H9 (cell line): ENCODE data around the gene VPS25. TPM values are rescaled to one million over a fixed set of nuclear protein-coding genes. Genes with fewer than 3 reads are reported as not detected.

ENCODE experiments used
- DNase-seq: peaks from one replicate; pipeline ENCODE4 v3.0.0-alpha.2; 2017
- H2AFZ ChIP-seq: one replicate; pipeline ENCODE4 v1.6.1; 2013; ENCODE audit warnings: mild to moderate bottlenecking, low read length, control low read depth, moderate library complexity
- H2AK5ac ChIP-seq: 2 replicates; pipeline ENCODE4 v1.6.1; 2013; ENCODE audit warnings: low read length, control low read depth, mixed read lengths; ENCODE audit not compliant: insufficient read length
- H2BK120ac ChIP-seq: one replicate; pipeline ENCODE4 v1.6.1; 2013; ENCODE audit warnings: low read depth, mild to moderate bottlenecking, low read length, control low read depth, inconsistent platforms; ENCODE audit not compliant: poor library complexity, severe bottlenecking
- H2BK12ac ChIP-seq: 2 replicates; pipeline ENCODE4 v1.6.1; 2013; ENCODE audit warnings: low read length, control low read depth, mixed read lengths, low read depth; ENCODE audit not compliant: insufficient read length
- H2BK15ac ChIP-seq: 2 replicates; pipeline ENCODE4 v1.6.1; 2013; ENCODE audit warnings: low read depth, low read length, control low read depth
- H2BK20ac ChIP-seq: one replicate; pipeline ENCODE4 v1.6.1; 2013; ENCODE audit warnings: low read depth, mild to moderate bottlenecking, low read length, control low read depth, inconsistent platforms; ENCODE audit not compliant: poor library complexity, severe bottlenecking
- H2BK5ac ChIP-seq: 2 replicates; pipeline ENCODE4 v1.6.1; 2013; ENCODE audit warnings: low read length, control low read depth, mixed read lengths; ENCODE audit not compliant: insufficient read length
- H3K14ac ChIP-seq: 2 replicates; pipeline ENCODE4 v1.6.1; 2013; ENCODE audit warnings: low read length, control low read depth; ENCODE audit not compliant: insufficient read depth
- H3K18ac ChIP-seq: 2 replicates; pipeline ENCODE4 v1.6.1; 2013; ENCODE audit warnings: low read depth, mild to moderate bottlenecking, mixed read lengths, low read length, control low read depth; ENCODE audit not compliant: insufficient read length
- H3K23ac ChIP-seq: 2 replicates; pipeline ENCODE4 v1.6.1; 2013; ENCODE audit warnings: low read length, control low read depth, mixed read lengths, low read depth; ENCODE audit not compliant: insufficient read length
- H3K23me2 ChIP-seq: 2 replicates; pipeline ENCODE4 v1.6.1; 2013; ENCODE audit warnings: low read depth, mild to moderate bottlenecking, mixed read lengths, low read length, control low read depth; ENCODE audit not compliant: insufficient read length, poor library complexity, severe bottlenecking
- H3K27ac ChIP-seq: 2 replicates; pipeline ENCODE4 v1.5.1; 2013; ENCODE audit warnings: low read length, control low read depth, mixed read lengths, low read depth; ENCODE audit not compliant: insufficient read length
- H3K27me3 ChIP-seq: 2 replicates; pipeline ENCODE4 v1.6.1; 2013; ENCODE audit warnings: low read length, control low read depth, inconsistent platforms; ENCODE audit not compliant: insufficient read depth
- H3K4ac ChIP-seq: 2 replicates; pipeline ENCODE4 v1.6.1; 2013; ENCODE audit warnings: low read depth, mild to moderate bottlenecking, control low read depth, inconsistent platforms, low read length, moderate library complexity
- H3K4me1 ChIP-seq: 2 replicates; pipeline ENCODE4 v1.6.1; 2013; ENCODE audit warnings: low read length, control low read depth, inconsistent platforms; ENCODE audit not compliant: insufficient read depth
- H3K4me2 ChIP-seq: 2 replicates; pipeline ENCODE4 v1.6.1; 2013; ENCODE audit warnings: low read length, control low read depth, mixed read lengths; ENCODE audit not compliant: insufficient read length, insufficient read depth
- H3K56ac ChIP-seq: 2 replicates; pipeline ENCODE4 v1.6.1; 2013; ENCODE audit warnings: low read depth, mild to moderate bottlenecking, mixed read lengths, low read length, control low read depth; ENCODE audit not compliant: insufficient read length
- H3K79me1 ChIP-seq: 2 replicates; pipeline ENCODE4 v1.6.1; 2013; ENCODE audit warnings: low read depth, mild to moderate bottlenecking, moderate library complexity, low read length, control low read depth, inconsistent platforms; ENCODE audit not compliant: insufficient read depth, poor library complexity, severe bottlenecking
- H3K79me2 ChIP-seq: 2 replicates; pipeline ENCODE4 v1.6.1; 2013; ENCODE audit warnings: low read length, control low read depth, inconsistent platforms; ENCODE audit not compliant: insufficient read depth
- H3K9ac ChIP-seq: 2 replicates; pipeline ENCODE4 v1.6.1; 2013; ENCODE audit warnings: low read length, control low read depth, mixed read lengths; ENCODE audit not compliant: insufficient read length; ENCODE audit errors: extremely low read depth
- H3K9me3 ChIP-seq: one replicate; pipeline ENCODE4 v1.6.1; 2013; ENCODE audit warnings: low read depth, low read length, inconsistent platforms; ENCODE audit not compliant: control insufficient read depth
- H3T11ph ChIP-seq: one replicate; pipeline ENCODE4 v1.6.1; 2013; ENCODE audit warnings: mild to moderate bottlenecking, low read length, control low read depth, inconsistent platforms
- H4K20me1 ChIP-seq: one replicate; pipeline ENCODE4 v1.6.1; 2013; ENCODE audit not compliant: control insufficient read depth, insufficient read length, insufficient read depth
- H4K5ac ChIP-seq: 2 replicates; pipeline ENCODE4 v1.6.1; 2013; ENCODE audit warnings: low read depth, mild to moderate bottlenecking, mixed read lengths, low read length, control low read depth; ENCODE audit not compliant: insufficient read length
- H4K8ac ChIP-seq: replicated peaks from 2 replicates; pipeline ENCODE4 v1.6.1; 2013; ENCODE audit warnings: low read length, control low read depth, mixed read lengths, low read depth; ENCODE audit not compliant: insufficient read length
- H4K91ac ChIP-seq: 2 replicates; pipeline ENCODE4 v1.6.1; 2013; ENCODE audit warnings: low read depth, mild to moderate bottlenecking, moderate library complexity, mixed read lengths, low read length, control low read depth; ENCODE audit not compliant: insufficient read length
- H3K27ac Mint-ChIP-seq, 3 experiments: 2 replicates in 2 of 3; 3 replicates in 1 of 3; pipeline ENCODE4 v1.8.0; 2020 to 2021; ENCODE audit warnings: mixed read lengths in 3 of 3, mild to moderate bottlenecking in 1 of 3, moderate library complexity in 1 of 3
- H3K27me3 Mint-ChIP-seq: 2 replicates; pipeline ENCODE4 v1.8.0; 2021; ENCODE audit warnings: low read depth, mild to moderate bottlenecking, moderate library complexity, mixed read lengths
- H3K36me3 Mint-ChIP-seq, 3 experiments: 2 replicates in 2 of 3; 3 replicates in 1 of 3; pipeline ENCODE4 v1.8.0; 2020 to 2021; ENCODE audit warnings: low read depth in 3 of 3, mixed read lengths in 3 of 3; ENCODE audit not compliant: insufficient read depth in 1 of 3
- H3K4me1 Mint-ChIP-seq, 2 experiments: 2 replicates each; pipeline ENCODE4 v1.8.0; 2020; ENCODE audit warnings: mixed read lengths in 2 of 2
- H3K4me3 Mint-ChIP-seq, 2 experiments: 2 replicates in 1 of 2; 3 replicates in 1 of 2; pipeline ENCODE4 v1.8.0; 2020 to 2021; ENCODE audit warnings: mild to moderate bottlenecking in 2 of 2, mixed read lengths in 2 of 2, moderate library complexity in 1 of 2
- H3K9me3 Mint-ChIP-seq, 2 experiments: 2 replicates in 1 of 2; 3 replicates in 1 of 2; pipeline ENCODE4 v1.8.0; 2020; ENCODE audit warnings: mild to moderate bottlenecking in 2 of 2, mixed read lengths in 2 of 2, moderate library complexity in 1 of 2
- WGBS: extraction: QIAGEN DNeasy Blood & Tissue Kit; methylation state at CpG from one replicate; pipeline ENCODE4 v1.1.7; 2013; ENCODE audit warnings: missing lambda C conversion rate, low lambda C conversion rate, mixed read lengths; ENCODE audit not compliant: insufficient read length; ENCODE audit errors: extremely low coverage; 5-methylcytosine and 5-hydroxymethylcytosine counted together
- total RNA-seq: library from RNA; stranded (reverse); gene quantifications from 2 replicates; pipeline ENCODE4 v1.2.1, GENCODE V29; 2021
- TF ChIP-seq, protein P1 (sequence below): fragments of 200-600 bp; sonication (generic); conservative IDR thresholded peaks from 3 replicates; pipeline ENCODE4 v1.8.0; 2021; ENCODE audit warnings: antibody characterized with exemption, mild to moderate bottlenecking

The VPS25 gene
- total RNA-seq, 1 experiment from 2014 or later: 113 TPM

DNA sequence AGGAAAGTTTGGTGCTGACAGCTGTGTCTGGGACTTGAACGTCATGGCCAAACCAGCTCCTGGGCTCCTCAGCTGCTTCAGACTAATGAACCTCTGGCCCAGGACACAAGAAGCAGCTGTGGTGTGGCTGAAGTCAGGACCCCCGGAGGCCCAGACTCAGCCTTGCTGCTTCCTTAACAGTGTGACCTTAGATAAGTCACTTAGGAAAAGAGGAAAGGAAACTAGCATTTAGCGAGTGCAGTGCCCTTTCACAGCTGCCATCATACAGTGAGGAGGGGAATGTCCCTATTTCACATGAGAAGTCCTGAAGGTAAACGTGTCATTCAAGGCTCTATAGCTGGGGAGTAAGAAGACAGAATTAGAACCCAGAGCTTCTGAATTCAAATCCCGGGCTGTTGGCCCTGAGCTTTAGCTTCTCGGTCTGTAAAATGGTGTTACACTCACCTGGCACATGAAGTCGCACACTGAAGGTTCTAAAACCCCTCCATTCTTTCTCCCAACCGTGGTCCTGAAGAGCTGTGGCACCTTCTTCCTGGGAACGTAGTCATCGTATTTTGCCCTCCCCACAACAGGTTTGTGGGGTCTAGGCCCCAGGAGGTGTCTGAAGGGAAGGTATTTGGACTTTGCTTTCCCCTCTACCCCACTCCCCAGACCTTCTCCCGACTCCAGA is 13.1 kb upstream of the VPS25 start:
- no peak for DNase-seq
- Histone ChIP-seq H4K8ac (no peak overlapping the region), H3K4ac (no peak overlapping the region), H3K79me2 (no peaks in the 10 kb centered on the region), H2AK5ac (no peak overlapping the region), H3K79me1 (no peaks in the 10 kb centered on the region), H3K27me3 (peaks cover 23% of the 10 kb centered on the region), H3K9ac (no peak overlapping the region), H3K18ac (no peak overlapping the region), H4K5ac (no peak overlapping the region), H2BK12ac (no peak overlapping the region), H3K27ac (no peak overlapping the region), H3K9me3 (no peaks in the 10 kb centered on the region), H2AFZ (peak overlapping the region; percentile 15), H2BK20ac (no peak overlapping the region), H3K4me1 (no peaks in the 10 kb centered on the region; the same call in 1 of the 2 replicates), H4K20me1 (no peaks in the 10 kb centered on the region), H3K4me2 (peak overlapping the region; percentile 67), H2BK15ac (no peak overlapping the region), H3K23ac (no peak overlapping the region), H3T11ph (no peak overlapping the region), H3K14ac (no peak overlapping the region), H3K23me2 (peaks cover 6% of the 10 kb centered on the region), H2BK120ac (no peak overlapping the region), H3K56ac (no peak overlapping the region), H4K91ac (no peak overlapping the region), H2BK5ac (no peak overlapping the region)
- Mint-ChIP-seq H3K27me3 (peaks cover 46% of the 10 kb centered on the region), H3K4me3 (peak overlapping the region; percentile 61 to 75), H3K36me3 (peaks cover 0 to 1% (median 0%) of the 10 kb centered on the region in 3 experiments; a peak in 1 of 7 replicates), H3K27ac (no peak overlapping the region), H3K9me3 (no peaks in the 10 kb centered on the region), H3K4me1 (peaks cover 18 to 25% of the 10 kb centered on the region in 2 experiments)
- no CpG with 5 or more reads among the region's 11 CpGs for WGBS
- TF ChIP-seq, protein P1, sequence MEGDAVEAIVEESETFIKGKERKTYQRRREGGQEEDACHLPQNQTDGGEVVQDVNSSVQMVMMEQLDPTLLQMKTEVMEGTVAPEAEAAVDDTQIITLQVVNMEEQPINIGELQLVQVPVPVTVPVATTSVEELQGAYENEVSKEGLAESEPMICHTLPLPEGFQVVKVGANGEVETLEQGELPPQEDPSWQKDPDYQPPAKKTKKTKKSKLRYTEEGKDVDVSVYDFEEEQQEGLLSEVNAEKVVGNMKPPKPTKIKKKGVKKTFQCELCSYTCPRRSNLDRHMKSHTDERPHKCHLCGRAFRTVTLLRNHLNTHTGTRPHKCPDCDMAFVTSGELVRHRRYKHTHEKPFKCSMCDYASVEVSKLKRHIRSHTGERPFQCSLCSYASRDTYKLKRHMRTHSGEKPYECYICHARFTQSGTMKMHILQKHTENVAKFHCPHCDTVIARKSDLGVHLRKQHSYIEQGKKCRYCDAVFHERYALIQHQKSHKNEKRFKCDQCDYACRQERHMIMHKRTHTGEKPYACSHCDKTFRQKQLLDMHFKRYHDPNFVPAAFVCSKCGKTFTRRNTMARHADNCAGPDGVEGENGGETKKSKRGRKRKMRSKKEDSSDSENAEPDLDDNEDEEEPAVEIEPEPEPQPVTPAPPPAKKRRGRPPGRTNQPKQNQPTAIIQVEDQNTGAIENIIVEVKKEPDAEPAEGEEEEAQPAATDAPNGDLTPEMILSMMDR: no peak
